Spleen (tissue), 7 donors: ENCODE results near the gene FZD8.

Source experiments
- POLR2A ChIP-seq, 3 donors: fragments of 450-650 bp; IDR thresholded peaks; one replicate each; pipeline ENCODE4 v1.5.1; 2017; ENCODE audit warnings: antibody characterized with exemption in 3 of 3, mild to moderate bottlenecking in 1 of 3
- TF ChIP-seq, protein P1 (sequence below), 11 experiments: fragments of 200-600 bp in 7 of 11; fragments of 450-650 bp in 4 of 11; sonication (generic) in 4 of 11; IDR thresholded peaks in 8 of 11; conservative IDR thresholded peaks in 3 of 11; 1 replicate in 7 of 11; 2 replicates in 4 of 11; pipeline versions ENCODE4 v1.4.0 to v1.8.0; 2016 to 2021; ENCODE audit warnings: antibody characterized with exemption in 11 of 11, inconsistent platforms in 4 of 11, mild to moderate bottlenecking in 1 of 11
- donor health status: DM: no; HTN: no; CAD: no; lungs with moderate emphysema.
- donor health status: DM: no; HTN: no; CAD: no.
- donor health status: DM: no; HTN: no; CAD: no.

DNA sequence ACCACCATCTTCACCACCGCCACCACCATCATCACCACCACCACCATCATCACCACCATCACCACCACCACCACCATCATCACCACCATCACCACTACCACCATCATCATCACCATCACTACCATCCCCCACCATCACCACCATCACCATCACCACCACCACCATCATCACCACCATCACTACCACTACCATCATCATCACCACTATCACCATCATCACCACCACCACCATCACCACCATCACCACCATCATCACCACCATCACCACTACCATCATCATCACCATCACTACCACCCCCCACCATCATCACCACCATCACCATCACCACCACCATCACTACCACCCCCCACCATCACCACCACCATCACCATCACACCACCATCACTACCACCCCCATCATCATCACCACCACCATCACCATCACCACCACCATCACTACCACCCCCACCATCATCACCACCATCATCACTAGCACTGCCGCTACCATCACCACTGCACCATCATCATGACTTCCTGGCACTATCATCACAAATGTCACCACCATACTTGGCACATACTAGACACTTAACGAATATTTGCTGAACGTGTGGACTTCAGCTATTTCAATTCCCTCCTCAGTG, 25.3 kb upstream of the FZD8 start:
- TF ChIP-seq POLR2A (IDR thresholded peaks at IDR 0.05): no peak
- TF ChIP-seq, protein P1, sequence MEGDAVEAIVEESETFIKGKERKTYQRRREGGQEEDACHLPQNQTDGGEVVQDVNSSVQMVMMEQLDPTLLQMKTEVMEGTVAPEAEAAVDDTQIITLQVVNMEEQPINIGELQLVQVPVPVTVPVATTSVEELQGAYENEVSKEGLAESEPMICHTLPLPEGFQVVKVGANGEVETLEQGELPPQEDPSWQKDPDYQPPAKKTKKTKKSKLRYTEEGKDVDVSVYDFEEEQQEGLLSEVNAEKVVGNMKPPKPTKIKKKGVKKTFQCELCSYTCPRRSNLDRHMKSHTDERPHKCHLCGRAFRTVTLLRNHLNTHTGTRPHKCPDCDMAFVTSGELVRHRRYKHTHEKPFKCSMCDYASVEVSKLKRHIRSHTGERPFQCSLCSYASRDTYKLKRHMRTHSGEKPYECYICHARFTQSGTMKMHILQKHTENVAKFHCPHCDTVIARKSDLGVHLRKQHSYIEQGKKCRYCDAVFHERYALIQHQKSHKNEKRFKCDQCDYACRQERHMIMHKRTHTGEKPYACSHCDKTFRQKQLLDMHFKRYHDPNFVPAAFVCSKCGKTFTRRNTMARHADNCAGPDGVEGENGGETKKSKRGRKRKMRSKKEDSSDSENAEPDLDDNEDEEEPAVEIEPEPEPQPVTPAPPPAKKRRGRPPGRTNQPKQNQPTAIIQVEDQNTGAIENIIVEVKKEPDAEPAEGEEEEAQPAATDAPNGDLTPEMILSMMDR (IDR thresholded peaks at IDR 0.05 in 8 of 11, conservative IDR thresholded peaks at IDR 0.05 in 3 of 11): no peak
